Ureter (tissue), 1 donor: ENCODE measurements around the gene PRODH2. TPM values are rescaled to one million over a fixed set of nuclear protein-coding genes. Genes with fewer than 3 reads are reported as not detected.

Experiments
- DNase-seq: peaks from one replicate; pipeline ENCODE4 v3.0.0-alpha.2; 2020; ENCODE audit warnings: low spot score
- total RNA-seq: library from RNA; stranded (reverse); gene quantifications from one replicate; pipeline ENCODE4 v1.2.4, GENCODE V29; 2023
- donor health status: DM: yes; HTN: yes; CAD: no.

PRODH2 gene, protein sequence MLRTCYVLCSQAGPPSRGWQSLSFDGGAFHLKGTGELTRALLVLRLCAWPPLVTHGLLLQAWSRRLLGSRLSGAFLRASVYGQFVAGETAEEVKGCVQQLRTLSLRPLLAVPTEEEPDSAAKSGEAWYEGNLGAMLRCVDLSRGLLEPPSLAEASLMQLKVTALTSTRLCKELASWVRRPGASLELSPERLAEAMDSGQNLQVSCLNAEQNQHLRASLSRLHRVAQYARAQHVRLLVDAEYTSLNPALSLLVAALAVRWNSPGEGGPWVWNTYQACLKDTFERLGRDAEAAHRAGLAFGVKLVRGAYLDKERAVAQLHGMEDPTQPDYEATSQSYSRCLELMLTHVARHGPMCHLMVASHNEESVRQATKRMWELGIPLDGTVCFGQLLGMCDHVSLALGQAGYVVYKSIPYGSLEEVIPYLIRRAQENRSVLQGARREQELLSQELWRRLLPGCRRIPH
- total RNA-seq: not detected

DNA sequence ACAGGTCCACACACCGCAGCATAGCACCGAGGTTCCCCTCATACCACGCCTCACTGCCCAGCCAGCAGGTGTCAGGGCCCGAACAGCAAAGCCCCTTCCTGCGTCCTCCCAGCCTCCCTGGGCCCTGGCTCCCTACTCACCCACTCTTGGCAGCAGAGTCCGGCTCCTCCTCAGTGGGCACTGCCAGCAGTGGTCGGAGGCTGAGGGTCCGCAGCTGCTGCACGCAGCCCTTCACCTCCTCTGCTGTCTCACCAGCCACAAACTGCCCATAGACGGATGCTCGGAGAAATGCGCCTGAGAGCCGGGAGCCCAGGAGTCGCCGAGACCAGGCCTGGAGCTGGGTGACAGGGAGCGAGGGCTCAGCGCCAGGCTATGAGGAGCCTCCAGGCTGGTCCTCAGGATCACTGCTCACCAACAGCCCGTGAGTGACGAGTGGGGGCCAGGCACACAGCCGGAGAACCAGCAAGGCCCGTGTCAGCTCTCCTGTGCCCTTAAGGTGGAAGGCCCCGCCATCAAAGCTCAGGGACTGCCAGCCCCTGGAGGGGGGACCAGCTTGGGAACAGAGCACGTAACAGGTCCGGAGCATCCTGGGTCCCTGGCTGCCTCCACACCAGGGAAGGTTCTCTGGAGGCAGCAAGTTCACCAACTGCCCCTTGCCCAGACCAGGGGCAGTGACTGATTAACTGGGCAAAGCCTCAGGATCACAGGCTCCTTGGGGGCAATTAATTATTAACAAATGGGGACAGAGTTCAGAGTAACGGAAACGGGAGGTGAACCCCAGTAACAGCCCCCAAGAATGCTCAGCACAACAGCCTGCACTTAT, at the start of gene PRODH2:
Gene PRODH2 (minus strand): TSS at position 626 of the 823 bp plus-strand sequence. CDS start 40 bp downstream, at position 586.
- no peak for DNase-seq

DNA sequence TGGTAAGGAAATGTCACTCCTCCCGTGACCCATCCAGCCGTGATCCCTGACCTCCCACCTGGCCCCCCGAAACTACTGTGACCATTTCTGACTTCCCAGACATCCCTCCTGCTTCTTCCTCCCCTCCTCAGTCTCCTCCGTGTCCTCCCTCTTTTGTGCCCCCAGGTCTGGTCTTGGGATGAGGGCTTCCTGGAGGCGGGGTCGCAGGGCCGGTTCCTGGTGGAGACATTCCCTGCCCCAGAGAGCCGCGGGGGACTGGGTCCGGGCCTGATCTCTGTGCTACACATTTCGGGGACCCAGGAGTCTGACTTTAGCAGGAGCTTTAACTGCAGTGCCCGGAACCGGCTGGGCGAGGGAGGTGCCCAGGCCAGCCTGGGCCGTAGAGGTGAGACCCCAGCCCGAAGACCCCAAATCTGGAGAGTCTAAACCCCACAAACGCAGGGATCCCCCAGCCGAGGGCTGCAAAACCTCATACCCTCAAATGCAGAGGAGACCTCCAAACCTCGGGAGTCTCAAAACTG, 49.1 kb upstream of the PRODH2 start:
- no peak for DNase-seq

DNA sequence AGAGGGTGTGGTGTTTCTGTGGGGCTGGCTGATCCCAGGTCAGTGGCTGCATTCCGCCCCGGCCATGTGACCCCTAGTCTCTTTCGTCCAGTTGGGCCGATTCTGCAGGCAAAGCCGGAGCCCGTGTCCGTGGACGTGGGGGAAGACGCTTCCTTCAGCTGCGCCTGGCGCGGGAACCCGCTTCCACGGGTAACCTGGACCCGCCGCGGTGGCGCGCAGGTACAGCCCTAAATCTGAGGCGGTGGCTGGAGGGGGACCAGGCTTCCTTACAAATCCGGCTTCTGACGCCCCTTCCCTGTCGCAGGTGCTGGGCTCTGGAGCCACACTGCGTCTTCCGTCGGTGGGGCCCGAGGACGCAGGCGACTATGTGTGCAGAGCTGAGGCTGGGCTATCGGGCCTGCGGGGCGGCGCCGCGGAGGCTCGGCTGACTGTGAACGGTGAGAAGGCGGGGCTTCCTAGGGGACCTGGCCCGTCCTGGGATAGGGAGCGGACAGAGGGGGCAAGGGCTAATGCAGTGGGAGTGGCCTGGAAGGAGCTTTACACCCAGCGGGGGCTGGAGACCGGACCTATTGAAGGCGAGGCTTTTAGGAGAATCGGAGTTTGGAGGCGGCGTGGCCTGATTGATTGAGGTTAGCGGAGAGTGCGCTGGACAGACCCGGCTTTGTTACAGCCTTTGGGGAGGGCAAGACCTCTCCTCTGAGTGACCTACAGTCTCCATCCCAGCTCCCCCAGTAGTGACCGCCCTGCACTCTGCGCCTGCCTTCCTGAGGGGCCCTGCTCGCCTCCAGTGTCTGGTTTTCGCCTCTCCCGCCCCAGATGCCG, 48.4 kb upstream of the PRODH2 start:
- DNase-seq: no peak

GRCh38 chr19:35860436-35860817, 47.8 kb upstream of the PRODH2 start:
- no peak for DNase-seq

- no peak for DNase-seq
Measured at GRCh38 chr19:35859414-35859813, 46.8 kb upstream of the PRODH2 start.

GRCh38 chr19:35858311-35858710, 45.7 kb upstream of the PRODH2 start:
- no peak for DNase-seq

DNA sequence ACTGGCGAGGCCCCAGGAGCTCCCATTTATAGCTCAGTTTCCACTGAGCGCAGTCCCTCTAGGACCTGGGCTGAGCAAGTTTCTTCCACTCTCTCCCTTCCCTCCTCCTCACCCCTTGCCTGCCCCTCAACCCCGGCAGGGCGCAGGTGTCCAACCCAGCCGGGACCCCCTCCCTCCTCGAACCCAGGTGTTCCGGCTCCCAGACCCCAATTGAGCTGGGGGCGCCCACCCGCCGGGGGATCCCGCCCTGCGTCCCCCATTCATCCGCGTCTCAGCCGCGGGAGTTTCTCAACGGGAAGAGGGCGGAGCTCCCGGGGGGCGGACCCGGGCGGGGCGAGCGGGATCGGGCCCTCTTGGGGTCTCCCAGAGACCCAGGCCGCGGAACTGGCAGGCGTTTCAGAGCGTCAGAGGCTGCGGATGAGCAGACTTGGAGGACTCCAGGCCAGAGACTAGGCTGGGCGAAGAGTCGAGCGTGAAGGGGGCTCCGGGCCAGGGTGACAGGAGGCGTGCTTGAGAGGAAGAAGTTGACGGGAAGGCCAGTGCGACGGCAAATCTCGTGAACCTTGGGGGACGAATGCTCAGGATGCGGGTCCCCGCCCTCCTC, 44.0 kb upstream of the PRODH2 start, which contains the start of gene KIRREL2:
Gene KIRREL2 (plus strand): TSS at position 366 of the 604 bp plus-strand sequence. CDS start 209 bp downstream, at position 575.
- DNase-seq: no peak

- no peak for DNase-seq
Measured at GRCh38 chr19:35853038-35853756, 40.6 kb upstream of the PRODH2 start.

GRCh38 chr19:35852029-35852780, 39.6 kb upstream of the PRODH2 start, which contains the start of gene NPHS1:
Gene NPHS1, minus strand, starts transcription at chr19:35852504. Its CDS starts 667 bp downstream, at chr19:35851837.
- DNase-seq: no peak

- DNase-seq: no peak
Measured at GRCh38 chr19:35851213-35852028, 38.8 kb upstream of the PRODH2 start.

GRCh38 chr19:35848919-35849505, 36.4 kb upstream of the PRODH2 start:
- no peak for DNase-seq

DNA sequence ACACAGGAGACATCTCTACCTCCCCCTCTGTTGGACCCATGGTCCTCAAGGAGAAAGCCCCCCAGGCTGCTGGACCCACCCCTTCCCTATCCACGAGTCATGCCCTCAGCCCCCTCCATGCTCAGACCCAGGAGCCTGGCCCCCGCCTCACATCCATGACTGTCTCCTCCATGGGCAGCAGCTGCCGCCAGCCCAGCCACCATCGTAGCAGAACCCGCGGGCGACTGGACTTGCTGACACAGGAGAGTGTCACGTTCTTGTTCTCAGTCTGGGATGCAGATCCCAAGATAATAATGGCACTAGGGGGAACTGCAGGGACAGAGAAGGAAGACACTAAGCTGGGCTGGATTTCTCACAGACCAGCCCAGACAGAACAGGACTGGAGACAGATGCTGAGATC, 35.8 kb upstream of the PRODH2 start:
- no peak for DNase-seq

GRCh38 chr19:35847911-35848310, 35.3 kb upstream of the PRODH2 start:
- no peak for DNase-seq

GRCh38 chr19:35846038-35846668, 33.5 kb upstream of the PRODH2 start:
- DNase-seq: no peak

GRCh38 chr19:35845215-35846037, 32.8 kb upstream of the PRODH2 start:
- DNase-seq: no peak

DNA sequence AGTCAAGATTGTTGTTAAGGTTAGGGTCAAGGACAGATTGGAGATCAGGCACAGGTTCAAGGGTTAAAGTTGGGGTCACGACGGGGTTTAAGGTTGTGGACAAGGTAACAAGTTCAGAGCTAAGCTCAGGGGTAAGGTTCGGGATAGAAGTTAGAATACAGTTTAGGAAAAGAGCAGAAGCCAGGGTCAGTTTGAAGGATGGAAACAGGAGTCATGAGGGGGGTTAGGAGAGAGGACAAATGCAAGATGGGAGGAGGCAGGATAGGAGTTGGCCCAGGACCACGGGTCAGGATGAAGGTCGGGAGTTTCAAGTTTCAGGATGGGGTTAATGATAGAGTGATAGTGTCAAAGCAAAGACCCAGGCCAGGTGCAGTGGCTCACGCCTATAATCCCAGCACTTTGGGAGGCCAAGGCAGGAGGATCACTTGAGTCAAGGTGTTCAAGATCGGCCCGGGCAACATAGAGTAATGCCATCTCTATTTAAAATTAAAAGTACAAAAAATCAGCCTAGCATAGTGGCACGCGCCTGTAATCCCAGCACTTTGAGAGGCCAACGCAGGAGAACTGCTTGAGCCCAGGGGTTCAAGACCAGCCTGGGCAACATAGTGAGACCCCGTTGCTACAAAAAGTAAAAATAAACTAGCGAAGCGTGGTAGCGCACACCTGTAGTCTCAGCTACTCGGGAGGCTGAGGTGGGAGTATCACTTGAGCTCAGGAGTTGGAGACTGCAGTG, 32.0 kb upstream of the PRODH2 start:
- no peak for DNase-seq
